GM23338 (cell line): Measurements from ENCODE around the gene DYSF. TPM values are rescaled to one million over a fixed set of nuclear protein-coding genes. Genes with fewer than 3 reads are reported as not detected.

ENCODE experiments used
- ATAC-seq: fragments of 200-7000 bp; cut with Tn5 transposase; 3 replicates; pipeline ENCODE4 v1.9.1; 2020
- DNase-seq: peaks from one replicate; pipeline ENCODE4 v3.0.0-alpha.2; 2015; ENCODE audit warnings: low spot score
- H2AFZ ChIP-seq: fragments of 200-600 bp; sonication (generic); 2 replicates; pipeline ENCODE4 v1.8.0; 2016; ENCODE audit warnings: antibody characterized with exemption, mild to moderate bottlenecking, moderate library complexity
- H3F3A ChIP-seq: fragments of 200-600 bp; sonication (generic); replicated peaks from 2 replicates; pipeline ENCODE4 v1.8.0; 2017; ENCODE audit warnings: antibody characterized with exemption, mixed run types, low read depth
- H3K27ac ChIP-seq: fragments of 200-600 bp; sonication (generic); 2 replicates; pipeline ENCODE4 v1.6.1; 2016; ENCODE audit warnings: low read depth
- H3K27me3 ChIP-seq: fragments of 200-600 bp; sonication (generic); 2 replicates; pipeline ENCODE4 v1.8.0; 2016; ENCODE audit warnings: mild to moderate bottlenecking, mixed run types, moderate library complexity; ENCODE audit not compliant: insufficient read depth
- H3K36me3 ChIP-seq: fragments of 200-600 bp; sonication (generic); 2 replicates; pipeline ENCODE4 v1.8.0; 2016; ENCODE audit warnings: mild to moderate bottlenecking; ENCODE audit not compliant: insufficient read depth
- H3K4me1 ChIP-seq: fragments of 200-600 bp; sonication (generic); 2 replicates; pipeline ENCODE4 v1.8.0; 2016; ENCODE audit warnings: mild to moderate bottlenecking, moderate library complexity; ENCODE audit not compliant: insufficient read depth
- H3K4me2 ChIP-seq: fragments of 200-600 bp; sonication (generic); 2 replicates; pipeline ENCODE4 v1.7.1; 2017; ENCODE audit warnings: mixed run types
- H3K4me3 ChIP-seq: fragments of 200-600 bp; sonication (generic); 2 replicates; pipeline ENCODE4 v1.6.1; 2016; ENCODE audit warnings: mixed run types
- H3K79me2 ChIP-seq: fragments of 200-600 bp; sonication (generic); replicated peaks from 2 replicates; pipeline ENCODE4 v1.8.0; 2017; ENCODE audit warnings: mild to moderate bottlenecking; ENCODE audit not compliant: insufficient read depth
- H3K9me2 ChIP-seq: fragments of 200-600 bp; sonication (generic); 2 replicates; pipeline ENCODE4 v1.8.0; 2017; ENCODE audit not compliant: insufficient read depth
- H4K20me1 ChIP-seq: fragments of 200-600 bp; sonication (generic); replicated peaks from 2 replicates; pipeline ENCODE4 v1.8.0; 2017; ENCODE audit warnings: mild to moderate bottlenecking; ENCODE audit not compliant: insufficient read depth
- H3K27ac Mint-ChIP-seq: 2 replicates; pipeline ENCODE4 v1.8.0; 2020; ENCODE audit warnings: inconsistent platforms, mild to moderate bottlenecking, moderate library complexity, mixed read lengths
- H3K27me3 Mint-ChIP-seq: 3 replicates; pipeline ENCODE4 v1.8.0; 2022; ENCODE audit warnings: low read depth, mild to moderate bottlenecking, moderate library complexity, mixed read lengths, inconsistent platforms; ENCODE audit not compliant: insufficient read depth, poor library complexity
- H3K36me3 Mint-ChIP-seq: 3 replicates; pipeline ENCODE4 v1.8.0; 2021; ENCODE audit warnings: low read depth, mild to moderate bottlenecking, inconsistent platforms, moderate library complexity, mixed read lengths
- H3K4me1 Mint-ChIP-seq: 3 replicates; pipeline ENCODE4 v1.8.0; 2020; ENCODE audit warnings: mild to moderate bottlenecking, inconsistent platforms, mixed read lengths
- H3K4me3 Mint-ChIP-seq: 3 replicates; pipeline ENCODE4 v1.8.0; 2021; ENCODE audit warnings: moderate library complexity, mild to moderate bottlenecking, inconsistent platforms, mixed read lengths
- H3K9me3 Mint-ChIP-seq: 3 replicates; pipeline ENCODE4 v1.8.0; 2020; ENCODE audit warnings: moderate library complexity, mild to moderate bottlenecking, inconsistent platforms, mixed read lengths
- ETS1 ChIP-seq: IDR thresholded peaks from 2 replicates; pipeline ENCODE4 v1.6.1; 2016; ENCODE audit warnings: antibody characterized with exemption
- EZH2 ChIP-seq: fragments of 200-600 bp; sonication (generic); IDR thresholded peaks from one replicate; pipeline ENCODE4 v1.8.0; 2017; ENCODE audit warnings: antibody characterized with exemption, mild to moderate bottlenecking, low read depth; ENCODE audit not compliant: unreplicated experiment
- EZH2phosphoT487 ChIP-seq: fragments of 200-600 bp; sonication (generic); IDR thresholded peaks from one replicate; pipeline ENCODE4 v1.8.1; 2018; ENCODE audit warnings: antibody characterized with exemption; ENCODE audit not compliant: unreplicated experiment
- JUNB ChIP-seq: IDR thresholded peaks from one replicate; pipeline ENCODE4 v1.6.1; 2016; ENCODE audit warnings: antibody characterized with exemption; ENCODE audit not compliant: unreplicated experiment
- REST ChIP-seq: IDR thresholded peaks from one replicate; pipeline ENCODE4 v1.6.1; 2018; ENCODE audit warnings: antibody characterized with exemption; ENCODE audit not compliant: unreplicated experiment
- STAT1 ChIP-seq: IDR thresholded peaks from one replicate; pipeline ENCODE4 v1.6.1; 2016; ENCODE audit warnings: antibody characterized with exemption; ENCODE audit not compliant: unreplicated experiment
- ZNF114 ChIP-seq: fragments of 250-450 bp; sonication (Bioruptor Pico); IDR thresholded peaks from 2 replicates; pipeline ENCODE4 v1.5.0; 2020; ENCODE audit warnings: mild to moderate bottlenecking, moderate library complexity
- ZNF331 ChIP-seq: fragments of 250-450 bp; sonication (Bioruptor Pico); IDR thresholded peaks from 2 replicates; pipeline ENCODE4 v1.5.0; 2020; ENCODE audit warnings: low read depth, mild to moderate bottlenecking, moderate library complexity
- polyA plus RNA-seq: library from polyadenylated mRNA; unstranded; fragments of >200 nt; fragmentation: Nextera tagmentation; extraction: Ambion mirVana; gene quantifications from 2 replicates; pipeline ENCODE4 v1.2.1, GENCODE V29; 2016
- total RNA-seq: library from RNA; depleted of rRNA; stranded (reverse); fragments of >200 nt; shearing (Covaris generic); gene quantifications from 2 replicates; pipeline ENCODE4 v1.2.3, GENCODE V29; 2014
- TF ChIP-seq, protein P1 (sequence below): fragments of 250-450 bp; sonication (Bioruptor Pico); IDR thresholded peaks from 2 replicates; pipeline ENCODE4 v1.5.0; 2020; ENCODE audit warnings: mild to moderate bottlenecking, moderate library complexity

The DYSF gene
- total and polyA plus RNA-seq, 2 experiments from 2014 or later = 7.3 to 21.3 TPM

GRCh38 chr2:71505086-71505769, 51.9 kb downstream of the DYSF start (continued):
- TF ChIP-seq, protein P1, sequence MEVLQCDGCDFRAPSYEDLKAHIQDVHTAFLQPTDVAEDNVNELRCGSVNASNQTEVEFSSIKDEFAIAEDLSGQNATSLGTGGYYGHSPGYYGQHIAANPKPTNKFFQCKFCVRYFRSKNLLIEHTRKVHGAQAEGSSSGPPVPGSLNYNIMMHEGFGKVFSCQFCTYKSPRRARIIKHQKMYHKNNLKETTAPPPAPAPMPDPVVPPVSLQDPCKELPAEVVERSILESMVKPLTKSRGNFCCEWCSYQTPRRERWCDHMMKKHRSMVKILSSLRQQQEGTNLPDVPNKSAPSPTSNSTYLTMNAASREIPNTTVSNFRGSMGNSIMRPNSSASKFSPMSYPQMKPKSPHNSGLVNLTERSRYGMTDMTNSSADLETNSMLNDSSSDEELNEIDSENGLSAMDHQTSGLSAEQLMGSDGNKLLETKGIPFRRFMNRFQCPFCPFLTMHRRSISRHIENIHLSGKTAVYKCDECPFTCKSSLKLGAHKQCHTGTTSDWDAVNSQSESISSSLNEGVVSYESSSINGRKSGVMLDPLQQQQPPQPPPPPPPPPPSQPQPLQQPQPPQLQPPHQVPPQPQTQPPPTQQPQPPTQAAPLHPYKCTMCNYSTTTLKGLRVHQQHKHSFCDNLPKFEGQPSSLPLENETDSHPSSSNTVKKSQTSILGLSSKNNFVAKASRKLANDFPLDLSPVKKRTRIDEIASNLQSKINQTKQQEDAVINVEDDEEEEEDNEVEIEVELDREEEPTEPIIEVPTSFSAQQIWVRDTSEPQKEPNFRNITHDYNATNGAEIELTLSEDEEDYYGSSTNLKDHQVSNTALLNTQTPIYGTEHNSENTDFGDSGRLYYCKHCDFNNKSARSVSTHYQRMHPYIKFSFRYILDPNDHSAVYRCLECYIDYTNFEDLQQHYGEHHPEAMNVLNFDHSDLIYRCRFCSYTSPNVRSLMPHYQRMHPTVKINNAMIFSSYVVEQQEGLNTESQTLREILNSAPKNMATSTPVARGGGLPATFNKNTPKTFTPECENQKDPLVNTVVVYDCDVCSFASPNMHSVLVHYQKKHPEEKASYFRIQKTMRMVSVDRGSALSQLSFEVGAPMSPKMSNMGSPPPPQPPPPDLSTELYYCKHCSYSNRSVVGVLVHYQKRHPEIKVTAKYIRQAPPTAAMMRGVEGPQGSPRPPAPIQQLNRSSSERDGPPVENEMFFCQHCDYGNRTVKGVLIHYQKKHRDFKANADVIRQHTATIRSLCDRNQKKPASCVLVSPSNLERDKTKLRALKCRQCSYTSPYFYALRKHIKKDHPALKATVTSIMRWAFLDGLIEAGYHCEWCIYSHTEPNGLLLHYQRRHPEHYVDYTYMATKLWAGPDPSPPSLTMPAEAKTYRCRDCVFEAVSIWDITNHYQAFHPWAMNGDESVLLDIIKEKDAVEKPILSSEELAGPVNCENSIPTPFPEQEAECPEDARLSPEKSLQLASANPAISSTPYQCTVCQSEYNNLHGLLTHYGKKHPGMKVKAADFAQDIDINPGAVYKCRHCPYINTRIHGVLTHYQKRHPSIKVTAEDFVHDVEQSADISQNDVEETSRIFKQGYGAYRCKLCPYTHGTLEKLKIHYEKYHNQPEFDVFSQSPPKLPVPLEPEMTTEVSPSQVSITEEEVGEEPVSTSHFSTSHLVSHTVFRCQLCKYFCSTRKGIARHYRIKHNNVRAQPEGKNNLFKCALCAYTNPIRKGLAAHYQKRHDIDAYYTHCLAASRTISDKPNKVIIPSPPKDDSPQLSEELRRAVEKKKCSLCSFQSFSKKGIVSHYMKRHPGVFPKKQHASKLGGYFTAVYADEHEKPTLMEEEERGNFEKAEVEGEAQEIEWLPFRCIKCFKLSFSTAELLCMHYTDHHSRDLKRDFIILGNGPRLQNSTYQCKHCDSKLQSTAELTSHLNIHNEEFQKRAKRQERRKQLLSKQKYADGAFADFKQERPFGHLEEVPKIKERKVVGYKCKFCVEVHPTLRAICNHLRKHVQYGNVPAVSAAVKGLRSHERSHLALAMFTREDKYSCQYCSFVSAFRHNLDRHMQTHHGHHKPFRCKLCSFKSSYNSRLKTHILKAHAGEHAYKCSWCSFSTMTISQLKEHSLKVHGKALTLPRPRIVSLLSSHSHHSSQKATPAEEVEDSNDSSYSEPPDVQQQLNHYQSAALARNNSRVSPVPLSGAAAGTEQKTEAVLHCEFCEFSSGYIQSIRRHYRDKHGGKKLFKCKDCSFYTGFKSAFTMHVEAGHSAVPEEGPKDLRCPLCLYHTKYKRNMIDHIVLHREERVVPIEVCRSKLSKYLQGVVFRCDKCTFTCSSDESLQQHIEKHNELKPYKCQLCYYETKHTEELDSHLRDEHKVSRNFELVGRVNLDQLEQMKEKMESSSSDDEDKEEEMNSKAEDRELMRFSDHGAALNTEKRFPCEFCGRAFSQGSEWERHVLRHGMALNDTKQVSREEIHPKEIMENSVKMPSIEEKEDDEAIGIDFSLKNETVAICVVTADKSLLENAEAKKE (CRISPR knock-in tag) = no peak
- TF ChIP-seq ZNF114 = no peak

DNA sequence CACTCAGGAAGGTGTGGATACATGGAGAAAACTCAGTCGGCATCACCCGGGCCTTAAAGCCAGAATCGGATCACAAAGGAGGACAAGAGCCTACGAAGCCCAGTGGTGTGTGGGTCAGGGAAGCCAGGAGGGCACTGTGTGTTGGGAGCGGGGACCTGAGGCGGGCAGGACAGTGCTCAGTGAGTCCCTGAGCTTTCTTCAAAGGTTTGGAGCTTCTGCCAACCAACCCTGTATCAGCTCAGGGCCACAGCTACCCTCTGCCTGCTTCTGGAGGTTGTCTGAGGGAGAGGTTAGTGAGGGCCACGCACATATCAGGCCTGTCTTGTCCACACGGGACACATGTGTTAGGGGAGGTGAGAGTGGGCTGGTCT, 52.4 kb downstream of the DYSF start:
- Mint-ChIP-seq H3K27me3 (peaks cover 19% of the 10 kb centered on the region), H3K4me3 (no peak overlapping the region), H3K9me3 (no peaks in the 10 kb centered on the region; the same call in 2 of the 3 replicates), H3K27ac (no peak overlapping the region), H3K4me1 (peaks cover 2% of the 10 kb centered on the region; the same call in 1 of the 3 replicates), H3K36me3 (no peaks in the 10 kb centered on the region; the same call in 2 of the 3 replicates)
- Histone ChIP-seq H3F3A (no peaks in the 10 kb centered on the region), H3K27me3 (no peaks in the 10 kb centered on the region), H2AFZ (no peak overlapping the region), H3K4me3 (no peak overlapping the region), H3K4me2 (no peak overlapping the region), H3K27ac (no peak overlapping the region), H3K9me2 (no peaks in the 10 kb centered on the region), H3K79me2 (no peaks in the 10 kb centered on the region), H3K36me3 (no peaks in the 10 kb centered on the region), H3K4me1 (0 out of 2 replicates have a peak, but pooled peaks cover 2% of the 10 kb centered on the region), H4K20me1 (peaks cover 9% of the 10 kb centered on the region; the same call in 1 of the 2 replicates)
- DNase-seq (no peak), ATAC-seq (no peak)
- TF ChIP-seq ZNF114 (no peak), ZNF331 (no peak), EZH2 (no peak), REST (no peak), EZH2phosphoT487 (no peak), STAT1 (no peak), ETS1 (no peak), JUNB (no peak)
